ENCODE measurements around the gene PIK3R5.

GRCh38 chr17:8872705-8873435 is 92.6 kb downstream of the PIK3R5 start:
- TF ChIP-seq, protein P1, sequence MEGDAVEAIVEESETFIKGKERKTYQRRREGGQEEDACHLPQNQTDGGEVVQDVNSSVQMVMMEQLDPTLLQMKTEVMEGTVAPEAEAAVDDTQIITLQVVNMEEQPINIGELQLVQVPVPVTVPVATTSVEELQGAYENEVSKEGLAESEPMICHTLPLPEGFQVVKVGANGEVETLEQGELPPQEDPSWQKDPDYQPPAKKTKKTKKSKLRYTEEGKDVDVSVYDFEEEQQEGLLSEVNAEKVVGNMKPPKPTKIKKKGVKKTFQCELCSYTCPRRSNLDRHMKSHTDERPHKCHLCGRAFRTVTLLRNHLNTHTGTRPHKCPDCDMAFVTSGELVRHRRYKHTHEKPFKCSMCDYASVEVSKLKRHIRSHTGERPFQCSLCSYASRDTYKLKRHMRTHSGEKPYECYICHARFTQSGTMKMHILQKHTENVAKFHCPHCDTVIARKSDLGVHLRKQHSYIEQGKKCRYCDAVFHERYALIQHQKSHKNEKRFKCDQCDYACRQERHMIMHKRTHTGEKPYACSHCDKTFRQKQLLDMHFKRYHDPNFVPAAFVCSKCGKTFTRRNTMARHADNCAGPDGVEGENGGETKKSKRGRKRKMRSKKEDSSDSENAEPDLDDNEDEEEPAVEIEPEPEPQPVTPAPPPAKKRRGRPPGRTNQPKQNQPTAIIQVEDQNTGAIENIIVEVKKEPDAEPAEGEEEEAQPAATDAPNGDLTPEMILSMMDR (IDR thresholded peaks at IDR 0.05) = no peak
- TF ChIP-seq EP300 (IDR thresholded peaks at IDR 0.05) (no peak), POLR2A (IDR thresholded peaks at IDR 0.05) (no peak), POLR2AphosphoS5 (IDR thresholded peaks at IDR 0.05) (no peak)
